Keratinocyte (primary cell): ENCODE results near the gene ABR.

ENCODE experiments used
- EZH2 ChIP-seq: IDR thresholded peaks from one replicate; pipeline ENCODE4 v1.6.1; 2012; ENCODE audit warnings: inconsistent platforms, mild to moderate bottlenecking, low read length, moderate library complexity
- TF ChIP-seq, protein P1 (sequence below), 3 experiments: IDR thresholded peaks in 1 of 3; conservative IDR thresholded peaks in 1 of 3; optimal IDR thresholded peaks in 1 of 3; 2 replicates in 2 of 3; 3 replicates in 1 of 3; pipeline versions ENCODE3 to v1.5.1; 2011; ENCODE audit warnings: low read length in 3 of 3, mild to moderate bottlenecking in 3 of 3, moderate library complexity in 2 of 3, control low read depth in 1 of 3, inconsistent platforms in 1 of 3; ENCODE audit not compliant: insufficient read depth in 2 of 3; ENCODE audit errors: extremely low read depth in 1 of 3

DNA sequence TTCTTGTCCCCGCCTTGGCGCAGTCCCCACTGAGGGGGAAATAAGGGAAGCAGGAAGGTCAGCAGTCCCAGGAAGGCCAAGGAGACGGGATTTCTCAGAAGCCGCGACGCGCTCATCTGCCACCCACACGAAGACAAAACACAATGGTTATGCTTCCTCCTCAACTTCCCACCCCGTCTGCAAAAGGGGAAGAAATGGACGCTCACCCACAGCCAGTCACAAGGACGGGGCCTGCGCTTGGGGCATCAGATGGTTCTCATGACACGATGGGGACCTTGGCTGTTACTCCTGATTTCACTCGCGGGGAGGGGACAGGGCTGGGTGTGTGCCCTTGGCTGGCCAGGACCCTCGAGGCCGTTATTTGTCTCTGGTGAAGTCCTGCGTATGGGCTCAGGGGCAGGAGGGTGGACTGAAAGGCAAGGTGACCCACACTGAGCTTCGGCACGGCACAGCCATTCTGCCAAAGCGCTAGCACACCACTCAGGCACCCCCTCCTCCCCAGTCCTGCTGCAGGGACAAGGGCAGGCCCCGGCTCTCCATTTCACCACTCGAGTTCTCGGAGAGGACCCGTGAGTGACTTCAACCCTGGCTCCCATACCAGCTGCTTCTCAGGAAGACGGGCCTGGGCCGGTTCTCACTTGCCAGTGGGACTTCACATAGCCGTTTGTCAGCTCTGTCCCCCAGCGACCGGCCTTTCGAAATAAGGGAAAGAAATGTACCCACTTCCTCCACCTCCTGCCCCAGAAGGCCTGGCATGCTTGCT lies 84.5 kb downstream of the ABR start:
- TF ChIP-seq, protein P1, sequence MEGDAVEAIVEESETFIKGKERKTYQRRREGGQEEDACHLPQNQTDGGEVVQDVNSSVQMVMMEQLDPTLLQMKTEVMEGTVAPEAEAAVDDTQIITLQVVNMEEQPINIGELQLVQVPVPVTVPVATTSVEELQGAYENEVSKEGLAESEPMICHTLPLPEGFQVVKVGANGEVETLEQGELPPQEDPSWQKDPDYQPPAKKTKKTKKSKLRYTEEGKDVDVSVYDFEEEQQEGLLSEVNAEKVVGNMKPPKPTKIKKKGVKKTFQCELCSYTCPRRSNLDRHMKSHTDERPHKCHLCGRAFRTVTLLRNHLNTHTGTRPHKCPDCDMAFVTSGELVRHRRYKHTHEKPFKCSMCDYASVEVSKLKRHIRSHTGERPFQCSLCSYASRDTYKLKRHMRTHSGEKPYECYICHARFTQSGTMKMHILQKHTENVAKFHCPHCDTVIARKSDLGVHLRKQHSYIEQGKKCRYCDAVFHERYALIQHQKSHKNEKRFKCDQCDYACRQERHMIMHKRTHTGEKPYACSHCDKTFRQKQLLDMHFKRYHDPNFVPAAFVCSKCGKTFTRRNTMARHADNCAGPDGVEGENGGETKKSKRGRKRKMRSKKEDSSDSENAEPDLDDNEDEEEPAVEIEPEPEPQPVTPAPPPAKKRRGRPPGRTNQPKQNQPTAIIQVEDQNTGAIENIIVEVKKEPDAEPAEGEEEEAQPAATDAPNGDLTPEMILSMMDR (optimal IDR thresholded peaks at IDR 0.05 in 1 of 3, IDR thresholded peaks at IDR 0.05 in 1 of 3, conservative IDR thresholded peaks at IDR 0.05 in 1 of 3; ENCODE audit: extremely low read depth in 1 of 3, insufficient read depth in 2 of 3, low read length in 3 of 3): no peak
- no peak for TF ChIP-seq EZH2
